ENCODE results near the gene SEC31B. TPM values are rescaled to one million over a fixed set of nuclear protein-coding genes. Genes with fewer than 3 reads are reported as not detected.

The SEC31B gene
- 5.3 and 5.4 TPM in 2 replicates for total RNA-seq

- H3K36me3 ChIP-seq (ENCODE audit: insufficient read depth, low read length), result peaks cover 18% of the 10 kb centered on the region
- H3K4me3 ChIP-seq (ENCODE audit: insufficient read depth, low read length), result peak within 1 kb of the TSS; percentile 69
- H3K27ac ChIP-seq (ENCODE audit: low read depth, low read length), result no peak within 1 kb of the TSS
- TF ChIP-seq CTCF (IDR thresholded peaks at IDR 0.05; ENCODE audit: extremely low read depth, low read depth, low read length), result no peak
- peak; percentile 87 for DNase-seq (ENCODE audit: insufficient read length, low spot score, missing footprints)
- peaks cover 26% of the 10 kb centered on the region for H3K4me1 ChIP-seq (ENCODE audit: insufficient read depth, low read length)
- no peaks in the 10 kb centered on the region for H3K9me3 ChIP-seq (ENCODE audit: low read depth, low read length)
- peak within 1 kb of the TSS; percentile 71 for H3K4me2 ChIP-seq (ENCODE audit: insufficient read depth, low read length)
- no peaks in the 10 kb centered on the region for H3K79me2 ChIP-seq (ENCODE audit: insufficient read depth, low read length)
- H4K20me1 ChIP-seq (ENCODE audit: insufficient read depth, low read length), result no peaks in the 10 kb centered on the region
- H2AFZ ChIP-seq (ENCODE audit: low read length), result peak within 1 kb of the TSS; percentile 57
- no peaks in the 10 kb centered on the region for H3K27me3 ChIP-seq (ENCODE audit: insufficient read depth, low read length)
These were observed at the start of gene SEC31B for GRCh38 chr10:100519311-100520051. Gene SEC31B, minus strand, starts transcription at chr10:100519861. Its CDS starts 2,909 bp downstream, at chr10:100516952.

GRCh38 chr10:100568912-100569311, 49.3 kb upstream of the SEC31B start:
- Histone ChIP-seq H3K4me2 (ENCODE audit: insufficient read depth, low read length) (no peak overlapping the region), H3K4me3 (ENCODE audit: insufficient read depth, low read length) (no peak overlapping the region), H3K4me1 (ENCODE audit: insufficient read depth, low read length) (no peaks in the 10 kb centered on the region), H3K27me3 (ENCODE audit: insufficient read depth, low read length) (peaks cover 65% of the 10 kb centered on the region), H3K79me2 (ENCODE audit: insufficient read depth, low read length) (no peaks in the 10 kb centered on the region), H3K27ac (ENCODE audit: low read depth, low read length) (no peak overlapping the region), H3K36me3 (ENCODE audit: insufficient read depth, low read length) (no peaks in the 10 kb centered on the region), H4K20me1 (ENCODE audit: insufficient read depth, low read length) (no peaks in the 10 kb centered on the region), H3K9me3 (ENCODE audit: low read depth, low read length) (no peaks in the 10 kb centered on the region), H2AFZ (ENCODE audit: low read length) (no peak overlapping the region)
- no peak for TF ChIP-seq CTCF (IDR thresholded peaks at IDR 0.05; ENCODE audit: extremely low read depth, low read depth, low read length)
- no peak for DNase-seq (ENCODE audit: insufficient read length, low spot score, missing footprints)

GRCh38 chr10:100567826-100568225, 48.2 kb upstream of the SEC31B start:
- DNase-seq (ENCODE audit: insufficient read length, low spot score, missing footprints), result peak; percentile 90
- Histone ChIP-seq H3K9me3 (ENCODE audit: low read depth, low read length) (no peaks in the 10 kb centered on the region), H3K4me1 (ENCODE audit: insufficient read depth, low read length) (peaks cover under 1% of the 10 kb centered on the region), H3K27me3 (ENCODE audit: insufficient read depth, low read length) (peaks cover 61% of the 10 kb centered on the region), H3K36me3 (ENCODE audit: insufficient read depth, low read length) (no peaks in the 10 kb centered on the region), H4K20me1 (ENCODE audit: insufficient read depth, low read length) (no peaks in the 10 kb centered on the region), H3K27ac (ENCODE audit: low read depth, low read length) (no peak overlapping the region), H2AFZ (ENCODE audit: low read length) (no peak overlapping the region), H3K4me3 (ENCODE audit: insufficient read depth, low read length) (no peak overlapping the region), H3K4me2 (ENCODE audit: insufficient read depth, low read length) (no peak overlapping the region), H3K79me2 (ENCODE audit: insufficient read depth, low read length) (no peaks in the 10 kb centered on the region)
- no peak for TF ChIP-seq CTCF (IDR thresholded peaks at IDR 0.05; ENCODE audit: extremely low read depth, low read depth, low read length)

- peak; percentile 69 for DNase-seq (ENCODE audit: insufficient read length, low spot score, missing footprints)
- Histone ChIP-seq H3K27me3 (ENCODE audit: insufficient read depth, low read length) (peaks cover 61% of the 10 kb centered on the region), H3K9me3 (ENCODE audit: low read depth, low read length) (no peaks in the 10 kb centered on the region), H3K79me2 (ENCODE audit: insufficient read depth, low read length) (no peaks in the 10 kb centered on the region), H3K36me3 (ENCODE audit: insufficient read depth, low read length) (no peaks in the 10 kb centered on the region), H4K20me1 (ENCODE audit: insufficient read depth, low read length) (no peaks in the 10 kb centered on the region), H3K4me1 (ENCODE audit: insufficient read depth, low read length) (peaks cover 6% of the 10 kb centered on the region), H3K4me2 (ENCODE audit: insufficient read depth, low read length) (no peak overlapping the region), H3K27ac (ENCODE audit: low read depth, low read length) (no peak overlapping the region), H2AFZ (ENCODE audit: low read length) (no peak overlapping the region), H3K4me3 (ENCODE audit: insufficient read depth, low read length) (no peak overlapping the region)
- no peak for TF ChIP-seq CTCF (IDR thresholded peaks at IDR 0.05; ENCODE audit: extremely low read depth, low read depth, low read length)
These were observed 47.6 kb upstream of the SEC31B start for GRCh38 chr10:100567249-100567648.

Data from osteoblast (primary cell).